ENCODE data around the gene TBX20.

Gene TBX20

GRCh38 chr7:35253710-35254495 lies at the start of gene TBX20:
TBX20 (minus strand) TSS chr7:35254100; CDS start chr7:35253620, 480 bp downstream.
- FAIRE-seq = no peak

GRCh38 chr7:35289376-35289775 lies 35.5 kb upstream of the TBX20 start:
- no peak for FAIRE-seq

DNA sequence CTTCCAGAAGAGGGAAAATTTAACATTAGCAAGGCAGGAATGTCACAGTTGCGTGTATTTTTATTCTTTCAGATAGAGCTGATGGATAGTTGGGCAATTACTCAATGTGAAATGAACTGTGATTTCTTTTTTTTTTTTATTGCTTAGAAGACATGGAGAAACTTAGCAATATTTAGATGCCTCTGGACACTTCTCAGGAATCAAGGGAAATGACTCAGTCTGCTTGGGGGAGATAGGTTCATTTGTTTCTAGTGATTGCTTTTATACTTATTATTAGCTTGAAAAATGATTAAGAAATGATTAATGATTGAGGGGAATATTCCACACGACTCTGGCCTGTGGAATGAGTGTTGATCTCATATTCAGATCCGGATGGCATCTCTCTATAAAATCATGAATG lies 33.1 kb upstream of the TBX20 start:
- no peak for FAIRE-seq

DNA sequence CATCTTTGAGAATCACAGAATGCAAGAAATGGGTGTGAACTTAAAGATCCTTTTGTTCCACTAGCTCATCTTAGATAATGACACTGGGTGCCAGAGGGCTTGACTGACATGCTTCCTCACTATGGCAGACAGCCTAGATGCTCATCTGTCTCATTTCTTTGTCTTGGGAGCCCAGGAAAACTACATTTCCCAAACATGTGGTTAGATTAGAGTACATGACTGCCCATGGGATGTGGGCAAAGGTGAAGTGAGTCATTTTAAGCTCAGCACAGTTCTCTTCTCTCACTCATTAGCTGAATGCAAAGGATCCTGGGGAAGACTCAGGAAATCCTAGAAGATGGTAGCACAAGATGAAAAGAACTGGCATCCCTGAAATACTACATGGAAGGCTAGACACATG lies 32.5 kb upstream of the TBX20 start:
- no peak for FAIRE-seq

- no peak for FAIRE-seq
Measured at GRCh38 chr7:35285799-35286198, 31.9 kb upstream of the TBX20 start.

GRCh38 chr7:35280902-35281301 lies 27.0 kb upstream of the TBX20 start:
- no peak for FAIRE-seq

GRCh38 chr7:35277359-35277758 lies 23.5 kb upstream of the TBX20 start:
- FAIRE-seq = no peak

- no peak for FAIRE-seq
Measured at GRCh38 chr7:35272246-35272645, 18.3 kb upstream of the TBX20 start.

GRCh38 chr7:35268953-35269352 lies 15.1 kb upstream of the TBX20 start:
- no peak for FAIRE-seq

DNA sequence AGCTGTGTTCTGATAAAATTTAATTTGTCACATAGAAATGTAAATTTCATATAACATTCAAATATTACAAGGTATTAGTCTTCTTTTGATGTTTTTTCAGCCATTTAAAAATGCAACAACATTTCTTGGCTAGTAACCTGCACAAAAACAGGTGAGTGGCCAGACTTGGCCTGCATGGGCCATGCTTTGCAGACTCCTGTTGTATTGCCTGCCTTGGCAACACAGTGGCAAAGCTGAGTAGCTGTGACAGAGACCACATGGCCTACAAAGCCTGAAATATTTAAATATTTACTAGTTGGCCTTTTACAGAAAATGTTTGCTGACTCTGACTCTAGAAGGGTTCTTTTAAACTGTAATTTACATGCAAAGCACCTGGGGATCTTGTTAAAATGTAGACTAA lies 13.5 kb upstream of the TBX20 start:
- FAIRE-seq = no peak

GRCh38 chr7:35263396-35263795 lies 9.5 kb upstream of the TBX20 start:
- FAIRE-seq = no peak

GRCh38 chr7:35261476-35262285 lies 7.8 kb upstream of the TBX20 start:
- FAIRE-seq = no peak

DNA sequence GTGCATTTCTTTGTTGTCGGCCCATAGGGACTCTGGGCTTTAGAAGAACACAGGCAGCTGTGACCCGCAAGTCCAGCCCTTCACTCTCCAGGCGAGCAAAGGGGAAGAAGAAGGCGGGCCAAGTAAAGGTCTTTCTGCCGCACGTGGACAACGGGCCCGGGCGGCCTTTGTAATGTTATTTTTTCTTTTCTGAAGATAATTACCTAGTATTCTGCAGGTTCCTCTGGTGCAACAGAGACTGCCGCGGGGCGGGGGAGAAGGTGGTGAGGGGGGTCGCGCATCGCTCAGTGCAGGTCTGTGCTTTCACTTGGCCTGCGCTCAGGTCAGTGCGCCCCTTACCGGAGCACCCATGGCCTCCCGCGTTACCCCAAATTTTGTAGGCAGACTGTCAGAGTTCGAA lies 7.1 kb upstream of the TBX20 start:
- no peak for FAIRE-seq

GRCh38 chr7:35260246-35260645 lies 6.3 kb upstream of the TBX20 start:
- FAIRE-seq = no peak

GRCh38 chr7:35259523-35259908 lies 5.6 kb upstream of the TBX20 start:
- no peak for FAIRE-seq

DNA sequence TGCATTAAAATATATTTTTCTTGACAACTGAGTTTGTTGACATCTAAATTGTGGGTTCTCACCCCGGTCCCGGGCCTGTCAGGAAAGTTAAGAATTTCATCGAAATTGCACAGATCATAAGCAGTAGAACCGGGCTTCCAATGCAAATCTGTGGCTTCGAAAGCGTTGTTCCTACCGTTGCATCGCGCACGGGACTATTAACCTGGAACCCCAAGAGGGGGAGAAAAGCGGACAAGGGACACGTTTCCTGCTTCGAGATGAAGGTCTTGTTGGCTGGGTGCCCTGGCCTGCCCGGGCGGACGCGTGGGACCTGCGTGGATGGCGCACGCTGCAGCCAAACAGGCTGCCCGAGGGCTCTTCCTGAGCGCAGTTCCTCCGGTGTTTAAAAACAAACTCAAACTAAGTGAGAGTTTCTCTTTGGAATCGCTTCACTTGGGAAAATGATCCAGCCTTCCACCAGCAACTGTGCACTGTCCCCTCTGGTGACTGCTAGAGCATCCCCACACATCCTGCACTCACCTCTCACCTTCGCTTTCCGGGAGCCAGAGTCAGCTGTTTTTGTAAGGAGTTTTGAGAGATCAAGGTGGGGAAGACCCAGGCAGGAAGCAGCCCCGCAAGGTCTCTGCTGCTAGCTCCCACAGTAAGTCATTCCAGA lies 5.1 kb upstream of the TBX20 start:
- no peak for FAIRE-seq

GRCh38 chr7:35258125-35258867 lies 4.4 kb upstream of the TBX20 start:
- no peak for FAIRE-seq

- no peak for FAIRE-seq
Measured at GRCh38 chr7:35257251-35258124, 3.6 kb upstream of the TBX20 start.

- FAIRE-seq = no peak
Measured at GRCh38 chr7:35256256-35257175, 2.6 kb upstream of the TBX20 start.

DNA sequence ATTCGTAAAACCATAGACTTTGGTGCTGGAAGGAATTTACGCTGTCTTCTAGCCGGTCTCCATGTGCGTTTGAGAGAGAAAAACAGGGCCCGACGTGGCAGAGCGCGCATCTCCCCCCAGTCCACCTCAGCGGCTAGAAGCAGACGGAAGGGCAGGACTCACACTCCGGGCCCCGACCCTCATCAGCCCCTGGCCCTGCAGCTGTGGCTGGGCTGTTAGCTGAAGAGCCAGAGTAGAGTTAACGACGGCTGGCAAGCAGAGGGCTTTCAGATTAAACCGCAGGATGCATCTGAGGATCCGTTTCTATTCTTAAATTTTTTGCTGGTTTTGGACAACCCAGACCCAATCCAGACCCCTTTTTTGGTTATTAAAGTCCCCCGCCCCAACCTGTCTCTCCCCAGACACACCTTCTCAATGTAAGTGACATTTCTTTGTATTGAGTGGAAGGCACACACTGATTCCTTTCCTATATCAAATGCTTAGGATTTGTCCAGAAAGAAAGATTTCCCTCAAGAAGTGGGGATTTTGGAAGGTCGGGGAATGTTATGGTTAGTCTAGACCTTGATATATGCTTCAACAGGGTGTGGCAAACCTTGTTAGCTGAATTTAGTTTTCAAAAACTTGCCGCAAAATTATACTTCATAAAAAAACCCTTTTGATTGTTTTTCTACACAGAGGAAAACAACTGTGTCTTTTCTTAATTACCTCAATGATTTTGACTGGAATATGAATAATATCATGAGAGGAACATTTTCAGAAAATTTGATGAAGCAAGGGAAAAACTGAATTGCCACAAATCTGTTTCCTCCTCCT lies 1.7 kb upstream of the TBX20 start:
- FAIRE-seq = no peak

Measured in TTC549 (cell line).